ENCODE results near the gene TNFRSF14.
A peak's percentile ranks its signal among the peaks of the same experiment; 100 is the strongest.

- TF ChIP-seq CTCF (IDR thresholded peaks at IDR 0.05; ENCODE audit: insufficient read depth, low read depth, low read length) = no peak
- TF ChIP-seq EZH2 (IDR thresholded peaks at IDR 0.05; ENCODE audit: insufficient read depth, low read length) = peak; percentile 95
Observed at GRCh38 chr1:2529784-2530512, 26.2 kb upstream of the TNFRSF14 start, which contains the start of gene HES5.
